Measurements from ENCODE around the gene NCAM2.

The NCAM2 gene

DNA sequence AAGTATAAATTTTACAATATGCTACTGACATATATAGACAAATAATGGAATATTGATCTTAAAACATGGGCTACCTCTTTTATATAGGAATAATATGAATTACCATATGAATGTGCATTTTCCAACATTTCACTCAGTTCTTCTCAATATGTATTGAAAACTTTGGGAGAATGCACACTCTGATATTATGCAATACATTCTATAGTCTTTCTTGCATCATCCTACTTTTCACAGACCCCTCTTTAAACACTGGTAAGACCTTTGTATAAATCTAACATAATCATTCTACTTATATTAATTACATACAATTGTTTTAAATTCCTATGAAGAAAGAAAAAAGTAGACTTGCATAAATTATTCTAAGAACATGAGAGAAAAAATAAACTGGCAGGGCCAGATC, 69.2 kb downstream of the NCAM2 start:
- no peak for DNase-seq (ENCODE audit: low spot score)
- TF ChIP-seq, protein P1, sequence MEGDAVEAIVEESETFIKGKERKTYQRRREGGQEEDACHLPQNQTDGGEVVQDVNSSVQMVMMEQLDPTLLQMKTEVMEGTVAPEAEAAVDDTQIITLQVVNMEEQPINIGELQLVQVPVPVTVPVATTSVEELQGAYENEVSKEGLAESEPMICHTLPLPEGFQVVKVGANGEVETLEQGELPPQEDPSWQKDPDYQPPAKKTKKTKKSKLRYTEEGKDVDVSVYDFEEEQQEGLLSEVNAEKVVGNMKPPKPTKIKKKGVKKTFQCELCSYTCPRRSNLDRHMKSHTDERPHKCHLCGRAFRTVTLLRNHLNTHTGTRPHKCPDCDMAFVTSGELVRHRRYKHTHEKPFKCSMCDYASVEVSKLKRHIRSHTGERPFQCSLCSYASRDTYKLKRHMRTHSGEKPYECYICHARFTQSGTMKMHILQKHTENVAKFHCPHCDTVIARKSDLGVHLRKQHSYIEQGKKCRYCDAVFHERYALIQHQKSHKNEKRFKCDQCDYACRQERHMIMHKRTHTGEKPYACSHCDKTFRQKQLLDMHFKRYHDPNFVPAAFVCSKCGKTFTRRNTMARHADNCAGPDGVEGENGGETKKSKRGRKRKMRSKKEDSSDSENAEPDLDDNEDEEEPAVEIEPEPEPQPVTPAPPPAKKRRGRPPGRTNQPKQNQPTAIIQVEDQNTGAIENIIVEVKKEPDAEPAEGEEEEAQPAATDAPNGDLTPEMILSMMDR (IDR thresholded peaks at IDR 0.05; ENCODE audit: extremely low read depth, missing control alignments) = no peak

DNA sequence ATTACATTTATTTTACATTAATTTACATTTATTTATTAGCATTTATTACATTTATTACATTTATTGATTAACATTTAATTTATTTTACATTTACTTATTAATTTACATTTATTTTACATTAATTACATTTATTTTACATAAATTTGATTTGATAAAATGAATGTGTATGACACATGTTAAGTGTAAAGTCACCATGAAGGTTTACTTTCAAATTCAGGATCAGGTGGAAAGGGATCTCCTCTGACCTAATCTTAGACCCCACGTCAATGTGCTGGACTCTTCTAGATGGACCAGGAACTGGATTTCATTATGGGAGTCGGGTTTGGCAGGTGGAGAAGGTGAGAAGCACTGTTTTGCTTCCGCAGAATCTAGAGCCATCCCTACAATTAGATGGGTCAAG, 76.1 kb downstream of the NCAM2 start:
- TF ChIP-seq, protein P1 (IDR thresholded peaks at IDR 0.05; ENCODE audit: extremely low read depth, missing control alignments) = no peak
- no peak for DNase-seq (ENCODE audit: low spot score)

DNA sequence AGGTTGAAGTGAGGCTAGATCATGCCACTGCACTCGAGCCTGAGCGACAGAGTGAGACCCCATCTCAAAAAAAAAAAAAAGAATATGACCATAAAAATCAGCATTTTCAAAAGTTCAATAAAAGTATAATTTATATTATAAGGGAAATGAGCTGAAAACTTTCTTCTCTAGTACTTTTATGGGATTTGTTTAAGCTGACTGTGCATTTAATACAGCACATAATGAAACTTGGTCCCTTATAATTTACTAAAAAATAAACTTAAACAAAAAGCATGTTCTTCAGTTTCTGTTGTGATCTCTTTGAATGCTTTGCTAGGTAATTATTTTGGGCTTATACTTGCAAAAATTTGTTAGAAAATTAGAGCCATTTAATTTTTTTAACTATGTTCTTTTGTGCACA, 77.8 kb downstream of the NCAM2 start:
- DNase-seq (ENCODE audit: low spot score) = no peak
- TF ChIP-seq, protein P1 (IDR thresholded peaks at IDR 0.05; ENCODE audit: extremely low read depth, missing control alignments) = no peak

DNA sequence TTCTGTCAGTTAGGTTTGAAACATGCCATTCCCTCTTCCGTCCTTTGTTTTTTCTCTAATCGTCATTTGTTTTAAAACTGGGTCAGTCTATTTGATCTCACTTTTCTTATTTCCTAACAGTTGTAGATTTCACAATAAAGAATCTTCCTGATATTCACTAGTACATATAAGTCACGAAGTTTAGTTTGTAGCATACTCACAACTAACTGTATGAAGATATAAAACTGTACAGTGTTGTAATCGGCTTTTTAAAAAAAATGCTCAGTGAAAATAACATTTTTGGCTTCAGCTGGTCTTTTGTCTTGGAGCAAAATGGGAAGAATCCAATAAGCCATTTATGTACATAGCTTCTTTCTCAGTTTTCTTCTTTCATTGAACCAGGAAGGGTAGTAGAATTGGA, 78.3 kb downstream of the NCAM2 start:
- no peak for DNase-seq (ENCODE audit: low spot score)
- TF ChIP-seq, protein P1 (IDR thresholded peaks at IDR 0.05; ENCODE audit: extremely low read depth, missing control alignments) = no peak

DNA sequence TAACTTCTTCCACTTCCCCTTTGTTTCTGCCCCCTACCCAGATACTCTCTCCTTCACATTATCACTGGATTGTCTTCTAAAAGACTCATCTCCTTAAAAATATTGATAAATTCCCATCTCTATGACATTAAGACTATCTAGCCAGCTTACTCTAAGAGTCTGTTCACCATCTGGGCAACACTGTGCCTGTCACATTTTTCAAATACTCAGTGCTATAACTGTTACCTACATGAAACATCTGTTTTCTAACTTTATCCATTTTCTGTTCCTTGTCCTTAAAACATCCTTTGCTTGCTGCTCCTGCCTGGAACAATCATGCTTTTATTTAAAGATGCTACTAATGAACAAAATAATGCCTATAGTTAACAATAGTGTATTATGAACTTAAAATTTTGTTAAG, 81.4 kb downstream of the NCAM2 start:
- TF ChIP-seq, protein P1 (IDR thresholded peaks at IDR 0.05; ENCODE audit: extremely low read depth, missing control alignments) = no peak
- no peak for DNase-seq (ENCODE audit: low spot score)

DNA sequence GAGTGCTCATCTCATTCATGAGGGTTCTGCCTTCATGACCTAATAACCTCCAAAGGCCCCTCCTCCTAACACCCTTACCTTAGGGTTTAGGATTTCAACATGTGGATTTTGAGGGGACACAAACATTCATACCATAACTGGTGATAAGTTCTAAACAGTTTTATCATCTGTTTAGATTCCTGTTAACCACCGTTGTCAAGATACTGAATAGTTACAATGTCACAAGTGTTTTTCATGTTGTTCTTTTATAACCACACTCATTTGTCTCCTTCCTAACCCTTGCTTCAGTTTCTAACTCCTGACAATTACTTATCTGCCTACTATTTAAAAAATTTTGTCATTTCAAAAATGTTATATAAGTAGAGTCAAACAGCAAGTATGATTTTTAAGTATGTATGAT, 86.0 kb downstream of the NCAM2 start:
- DNase-seq (ENCODE audit: low spot score) = no peak
- TF ChIP-seq, protein P1 (IDR thresholded peaks at IDR 0.05; ENCODE audit: extremely low read depth, missing control alignments) = no peak

DNA sequence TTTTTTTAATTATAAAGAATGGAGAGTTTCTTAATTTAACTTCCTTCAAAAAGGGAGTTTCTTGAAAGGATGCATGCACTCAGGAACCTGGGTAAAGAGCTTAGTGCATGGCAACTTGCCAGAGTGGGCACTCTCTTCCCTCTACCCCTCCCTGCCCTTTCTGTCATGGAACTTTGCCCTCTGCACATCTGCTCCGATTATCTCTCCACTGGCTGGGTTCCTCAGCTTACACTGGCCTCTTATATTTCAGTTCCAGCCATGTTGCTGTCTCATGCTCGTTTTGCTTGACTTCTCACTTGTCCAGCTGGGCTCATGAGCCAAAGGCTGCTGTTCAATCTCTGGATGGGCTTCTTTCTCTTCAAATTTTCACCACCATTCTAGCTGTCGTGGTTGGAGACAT, 87.0 kb downstream of the NCAM2 start:
- TF ChIP-seq, protein P1 (IDR thresholded peaks at IDR 0.05; ENCODE audit: extremely low read depth, missing control alignments) = no peak
- no peak for DNase-seq (ENCODE audit: low spot score)
